H1 (cell line): Measurements from ENCODE around the gene TNFRSF8. TPM values are rescaled to one million over a fixed set of nuclear protein-coding genes. Genes with fewer than 3 reads are reported as not detected.

Experiments used
- CTCF ChIA-PET: fragments of 300-600 bp; sonication (Branson Sonifier 250); formaldehyde crosslinking; loops from one replicate; lab custom pipeline; 2021; ENCODE audit not compliant: partially characterized antibody; lab: Charles Lee
- POLR2A ChIA-PET: fragments of 300-600 bp; sonication (Branson Sonifier 250); formaldehyde crosslinking; loops from one replicate; lab custom pipeline; 2021; ENCODE audit warnings: inconsistent platforms; ENCODE audit not compliant: partially characterized antibody; lab: Charles Lee
- DNase-seq, 2 experiments: peaks; one replicate each; pipeline versions ENCODE4 v3.0.0 to v3.0.0-alpha.2; 2010 to 2022; ENCODE audit warnings: low spot score in 2 of 2, low read depth in 1 of 2, mixed read lengths in 1 of 2
- FAIRE-seq: peaks from 2 replicates; lab custom pipeline; 2011; peaks lifted over from hg19 to GRCh38; lab: Jason Lieb, UNC
- H2AFZ ChIP-seq: 2 replicates; pipeline ENCODE4 v1.8.1; 2012; ENCODE audit warnings: low read length, inconsistent platforms
- H2AK5ac ChIP-seq: 2 replicates; pipeline ENCODE4 v1.6.1; 2013; ENCODE audit warnings: low read depth, low read length
- H2BK120ac ChIP-seq: replicated peaks from 2 replicates; pipeline ENCODE3; 2013; ENCODE audit warnings: low read depth, low read length, inconsistent platforms
- H2BK12ac ChIP-seq: 2 replicates; pipeline ENCODE4 v1.6.1; 2013; ENCODE audit warnings: low read depth, low read length
- H2BK15ac ChIP-seq: 2 replicates; pipeline ENCODE4 v1.6.1; 2013; ENCODE audit warnings: low read length
- H2BK20ac ChIP-seq: 2 replicates; pipeline ENCODE4 v1.6.1; 2013; ENCODE audit warnings: low read length
- H2BK5ac ChIP-seq: 2 replicates; pipeline ENCODE4 v1.6.1; 2013; ENCODE audit warnings: low read depth, low read length
- H3K14ac ChIP-seq: 2 replicates; pipeline ENCODE4 v1.6.1; 2013; ENCODE audit warnings: inconsistent platforms; ENCODE audit not compliant: insufficient read length
- H3K18ac ChIP-seq: 2 replicates; pipeline ENCODE4 v1.6.1; 2013; ENCODE audit warnings: low read length; ENCODE audit errors: extremely low read depth
- H3K23ac ChIP-seq: 2 replicates; pipeline ENCODE4 v1.6.1; 2013; ENCODE audit warnings: inconsistent platforms; ENCODE audit not compliant: insufficient read length
- H3K23me2 ChIP-seq: 2 replicates; pipeline ENCODE4 v1.6.1; 2013; ENCODE audit warnings: low read depth, low read length
- H3K27ac ChIP-seq: 2 replicates; pipeline ENCODE4 v1.6.1; 2011; ENCODE audit warnings: low read depth, low read length, inconsistent platforms
- H3K27me3 ChIP-seq, 4 experiments: replicated peaks in 1 of 4; 1 replicate in 1 of 4; 2 replicates in 3 of 4; pipeline versions ENCODE4 v1.6.1 to v1.8.1; 2011 to 2013; ENCODE audit warnings: low read length in 3 of 4, mild to moderate bottlenecking in 3 of 4, inconsistent platforms in 2 of 4, mixed read lengths in 2 of 4, moderate library complexity in 1 of 4; ENCODE audit not compliant: control insufficient read depth in 3 of 4, insufficient read depth in 3 of 4; ENCODE audit errors: extremely low read depth in 1 of 4
- H3K36me3 ChIP-seq, 4 experiments: 2 replicates each; pipeline versions ENCODE4 v1.6.1 to v1.8.1; 2011 to 2013; ENCODE audit warnings: mild to moderate bottlenecking in 4 of 4, low read length in 3 of 4, moderate library complexity in 2 of 4, control low read depth in 1 of 4, inconsistent platforms in 1 of 4; ENCODE audit not compliant: insufficient read depth in 4 of 4, control insufficient read depth in 2 of 4
- H3K4ac ChIP-seq: replicated peaks from 2 replicates; pipeline ENCODE3; 2013; ENCODE audit warnings: low read length, low read depth, mixed read lengths, inconsistent platforms; ENCODE audit not compliant: insufficient read length
- H3K4me1 ChIP-seq, 4 experiments: replicated peaks in 1 of 4; 1 replicate in 1 of 4; 2 replicates in 3 of 4; pipeline versions ENCODE4 v1.6.1 to v1.8.1; 2011 to 2013; ENCODE audit warnings: low read length in 3 of 4, inconsistent platforms in 2 of 4, mixed read lengths in 1 of 4; ENCODE audit not compliant: insufficient read depth in 4 of 4, control insufficient read depth in 3 of 4
- H3K4me2 ChIP-seq, 2 experiments: 2 replicates each; pipeline versions ENCODE4 v1.6.1 to v1.8.1; 2011 to 2013; ENCODE audit warnings: low read depth in 2 of 2, low read length in 2 of 2, control low read depth in 1 of 2, inconsistent platforms in 1 of 2, mild to moderate bottlenecking in 1 of 2; ENCODE audit not compliant: insufficient read depth in 1 of 2
- H3K4me3 ChIP-seq, 4 experiments: fragments of 200-600, 300-600 bp in 1 of 4; sonication (generic), shearing (Covaris generic), sonication (Bioruptor Twin) in 1 of 4; 2 replicates each; pipeline versions ENCODE4 v1.5.1 to v1.8.1; 2011 to 2016; ENCODE audit warnings: low read length in 4 of 4, low read depth in 3 of 4, control low read depth in 2 of 4, inconsistent platforms in 2 of 4, mild to moderate bottlenecking in 2 of 4, mixed read lengths in 1 of 4, moderate library complexity in 1 of 4; ENCODE audit not compliant: insufficient read depth in 2 of 4; ENCODE audit errors: extremely low read depth in 1 of 4
- H3K56ac ChIP-seq: replicated peaks from 2 replicates; pipeline ENCODE3; 2013; ENCODE audit warnings: low read depth, mild to moderate bottlenecking, mixed read lengths, low read length, inconsistent platforms; ENCODE audit not compliant: insufficient read length
- H3K79me1 ChIP-seq: 2 replicates; pipeline ENCODE4 v1.6.1; 2013; ENCODE audit warnings: low read depth, low read length, control low read depth
- H3K79me2 ChIP-seq, 2 experiments: 2 replicates each; pipeline versions ENCODE4 v1.6.1 to v1.8.1; 2012 to 2013; ENCODE audit warnings: low read length in 2 of 2, mild to moderate bottlenecking in 2 of 2, inconsistent platforms in 1 of 2; ENCODE audit not compliant: insufficient read depth in 2 of 2, control insufficient read depth in 1 of 2
- H3K9ac ChIP-seq, 4 experiments: replicated peaks in 1 of 4; 1 replicate in 1 of 4; 2 replicates in 3 of 4; pipeline versions ENCODE4 v1.6.1 to v1.8.1; 2011 to 2013; ENCODE audit warnings: low read depth in 3 of 4, low read length in 3 of 4, control low read depth in 2 of 4, mild to moderate bottlenecking in 2 of 4, moderate library complexity in 2 of 4, inconsistent platforms in 1 of 4; ENCODE audit errors: extremely low read depth in 1 of 4
- H3K9me3 ChIP-seq, 2 experiments: 2 replicates each; pipeline versions ENCODE4 v1.6.1 to v1.8.1; 2012 to 2013; ENCODE audit warnings: mild to moderate bottlenecking in 2 of 2, moderate library complexity in 2 of 2, control low read depth in 1 of 2, inconsistent platforms in 1 of 2, low read depth in 1 of 2, low read length in 1 of 2, mixed read lengths in 1 of 2; ENCODE audit not compliant: insufficient read depth in 2 of 2
- H4K20me1 ChIP-seq, 2 experiments: replicated peaks in 1 of 2; 2 replicates each; pipeline versions ENCODE3 to v1.8.1; 2011 to 2013; ENCODE audit warnings: inconsistent platforms in 2 of 2, low read length in 2 of 2, mild to moderate bottlenecking in 1 of 2; ENCODE audit not compliant: insufficient read depth in 2 of 2, control insufficient read depth in 1 of 2
- H4K5ac ChIP-seq: 2 replicates; pipeline ENCODE4 v1.6.1; 2013; ENCODE audit warnings: low read length, low read depth, mixed read lengths, inconsistent platforms; ENCODE audit not compliant: insufficient read length
- H4K8ac ChIP-seq: 2 replicates; pipeline ENCODE4 v1.8.0; 2013; ENCODE audit warnings: mild to moderate bottlenecking, moderate library complexity, low read length, inconsistent platforms; ENCODE audit not compliant: insufficient read depth; ENCODE audit errors: extremely low read depth
- H4K91ac ChIP-seq: replicated peaks from 2 replicates; pipeline ENCODE3; 2013; ENCODE audit warnings: low read length, mixed read lengths, inconsistent platforms; ENCODE audit not compliant: insufficient read length
- ATF2 ChIP-seq: IDR thresholded peaks from 2 replicates; pipeline ENCODE4 v1.6.1; 2012; ENCODE audit warnings: low read length, inconsistent platforms
- CBX5 ChIP-seq: fragments of 300-800, 300-1000 bp; sonication (generic); IDR thresholded peaks from 2 replicates; pipeline ENCODE4 v1.7.1; 2016; ENCODE audit warnings: antibody characterized with exemption, low read length, low read depth
- NRF1 ChIP-seq: IDR thresholded peaks from 2 replicates; pipeline ENCODE4 v1.6.1; 2011; ENCODE audit warnings: mild to moderate bottlenecking, low read depth, low read length, improper control_type of control experiment
- WGBS, 2 experiments: shearing (Covaris generic) in 1 of 2; methylation state at CpG; one replicate each; pipeline versions ENCODE4 v1.1.6 to v1.1.7; 2013 to 2015; ENCODE audit warnings: low lambda C conversion rate in 2 of 2, mixed read lengths in 2 of 2, inconsistent platforms in 1 of 2, low coverage in 1 of 2, missing lambda C conversion rate in 1 of 2; ENCODE audit not compliant: insufficient replicate concordance in 2 of 2, insufficient coverage in 1 of 2, insufficient read length in 1 of 2; ENCODE audit errors: extremely low coverage in 1 of 2, missing lambda C conversion rate in 1 of 2; 5-methylcytosine and 5-hydroxymethylcytosine counted together
- polyA plus RNA-seq, 7 experiments: library from polyadenylated mRNA; depleted of rRNA in 3 of 7; stranded (reverse) in 5 of 7; unstranded in 2 of 7; fragments of >200 nt in 5 of 7; fragments of 200-250 nt in 2 of 7; gene quantifications; 1 replicate in 5 of 7; 2 replicates in 1 of 7; 4 replicates in 1 of 7; pipeline versions ENCODE4 v1.2.1 to v1.2.3, GENCODE V29; 2011 to 2013; ENCODE audit warnings: missing spikeins in 2 of 7, mixed read lengths in 2 of 7
- total RNA-seq: library from RNA; stranded (reverse); fragmentation: NEBNext Ultra II Directional; extraction: Animal tissue kit (Norgen Biotek cat#: 25700); gene quantifications from 2 replicates; pipeline ENCODE4 v1.2.1, GENCODE V29; 2021

Gene TNFRSF8
- total and polyA plus RNA-seq, 2 of the 8 experiments (the other 6 are each of a cell fraction or from before 2014, with no cell fraction given): 23.2 to 32.7 TPM

DNA sequence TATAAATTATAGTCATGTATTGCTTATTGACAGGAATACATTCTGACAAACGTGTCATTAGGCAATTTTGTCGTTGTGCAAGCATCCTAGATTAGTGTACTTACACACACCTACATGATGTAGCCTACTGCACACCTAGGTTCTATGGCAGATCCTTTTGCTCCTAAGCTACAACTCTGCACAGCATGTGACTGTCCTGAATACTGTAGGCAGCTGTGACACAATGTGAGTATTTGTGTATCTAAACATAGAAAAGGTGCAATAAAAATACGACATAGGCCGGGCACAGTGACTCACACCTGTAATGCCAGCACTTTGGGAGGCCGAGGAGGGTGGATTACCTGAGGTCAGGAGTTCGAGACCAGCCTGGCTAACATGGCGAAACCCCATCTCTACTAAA is 36.5 kb downstream of the TNFRSF8 start:
- Histone ChIP-seq H3K56ac (no peak overlapping the region), H3K9me3 (no peaks in the 10 kb centered on the region), H2BK20ac (no peak overlapping the region), H2BK15ac (no peak overlapping the region), H4K20me1 (peaks cover 0 to 4% of the 10 kb centered on the region in 2 experiments), H3K27me3 (no peaks in the 10 kb centered on the region), H3K27ac (no peak overlapping the region), H3K23ac (no peak overlapping the region), H3K14ac (no peak overlapping the region), H2AFZ (no peak overlapping the region), H3K4ac (no peak overlapping the region), H3K4me1 (no peaks in the 10 kb centered on the region), H3K36me3 (peaks cover 2 to 4% (median 3%) of the 10 kb centered on the region in 4 experiments; a peak in 4 of 8 replicates), H3K18ac (no peak overlapping the region), H2BK12ac (no peak overlapping the region), H4K5ac (no peak overlapping the region), H3K4me3 (no peak overlapping the region), H3K79me2 (no peaks in the 10 kb centered on the region), H4K8ac (no peak overlapping the region), H3K4me2 (no peak overlapping the region), H3K9ac (no peak overlapping the region), H2BK120ac (no peak overlapping the region), H2BK5ac (no peak overlapping the region), H2AK5ac (no peak overlapping the region), H3K79me1 (no peaks in the 10 kb centered on the region), H3K23me2 (no peaks in the 10 kb centered on the region), H4K91ac (no peak overlapping the region)
- TF ChIP-seq NRF1 (no peak), ATF2 (no peak), CBX5 (no peak)
- WGBS, 2 experiments: 85% methylated on average over 7 of the region's 7 CpGs; no CpG with 5 or more reads in 1 of the 2 experiments
- no peak for DNase-seq
- no peak for FAIRE-seq
- POLR2A ChIA-PET: interaction anchor here (1.2 to 1.5 kb wide), 2 partner anchors 11 to 165 kb away, joined by 4 read pairs; no protein-coding TSS in a partner anchor
- CTCF ChIA-PET: interaction anchor here (1.0 to 1.4 kb wide), 3 partner anchors 12 to 25 kb away, joined by 3 to 4 read pairs (median 4); no protein-coding TSS in a partner anchor
